Central memory CD8-positive, alpha-beta T cell (primary cell): ENCODE results near the gene RGS12.

Experiments used
- ATAC-seq: fragments of 150-1000 bp; cut with Tn5 transposase; replicated peaks from 2 replicates; pipeline ENCODE4 v1.10.0; 2022; ENCODE audit warnings: mild to moderate bottlenecking, moderate FRiP score, moderate number of reproducible peaks; ENCODE audit not compliant: poor library complexity, severe bottlenecking; ENCODE audit errors: extremely low read depth
- DNase-seq, 2 donors: peaks; one replicate each; pipeline ENCODE4 v3.0.0; 2021; ENCODE audit warnings: low spot score in 2 of 2
- H3K27ac Mint-ChIP-seq: one replicate; pipeline ENCODE4 v1.8.0; 2022; ENCODE audit warnings: low read depth, mild to moderate bottlenecking, moderate library complexity, mixed read lengths
- H3K27me3 Mint-ChIP-seq: one replicate; pipeline ENCODE4 v1.8.0; 2022; ENCODE audit warnings: mixed read lengths
- H3K36me3 Mint-ChIP-seq: one replicate; pipeline ENCODE4 v1.8.0; 2022; ENCODE audit warnings: mild to moderate bottlenecking, moderate library complexity, mixed read lengths; ENCODE audit not compliant: insufficient read depth
- H3K4me1 Mint-ChIP-seq: one replicate; pipeline ENCODE4 v1.8.0; 2022; ENCODE audit warnings: mixed read lengths
- H3K4me3 Mint-ChIP-seq: one replicate; pipeline ENCODE4 v1.8.0; 2022; ENCODE audit warnings: mild to moderate bottlenecking, moderate library complexity, mixed read lengths
- H3K9me3 Mint-ChIP-seq: one replicate; pipeline ENCODE4 v1.8.0; 2022; ENCODE audit warnings: mixed read lengths

RGS12 gene

GRCh38 chr4:3318561-3319021 lies 25.8 kb downstream of the RGS12 start:
- no peak for DNase-seq
- Mint-ChIP-seq H3K27ac (no peak overlapping the region), H3K4me3 (no peak overlapping the region), H3K36me3 (peaks cover 3% of the 10 kb centered on the region), H3K27me3 (no peaks in the 10 kb centered on the region), H3K4me1 (peaks cover 20% of the 10 kb centered on the region), H3K9me3 (no peaks in the 10 kb centered on the region)
- ATAC-seq = no peak

GRCh38 chr4:3320361-3321023 lies 27.7 kb downstream of the RGS12 start:
- ATAC-seq (no peak), DNase-seq (no peak)
- H3K27me3 Mint-ChIP-seq = no peaks in the 10 kb centered on the region
- no peak overlapping the region for H3K4me3 Mint-ChIP-seq
- no peaks in the 10 kb centered on the region for H3K9me3 Mint-ChIP-seq
- no peak overlapping the region for H3K27ac Mint-ChIP-seq
- H3K4me1 Mint-ChIP-seq = peaks cover 23% of the 10 kb centered on the region
- peaks cover 3% of the 10 kb centered on the region for H3K36me3 Mint-ChIP-seq

- Mint-ChIP-seq H3K27me3 (no peaks in the 10 kb centered on the region), H3K27ac (no peak overlapping the region), H3K9me3 (no peaks in the 10 kb centered on the region), H3K36me3 (peaks cover 3% of the 10 kb centered on the region), H3K4me3 (no peak overlapping the region), H3K4me1 (peaks cover 17% of the 10 kb centered on the region)
- ATAC-seq (no peak), DNase-seq (no peak)
Observed at GRCh38 chr4:3321295-3321889, 28.6 kb downstream of the RGS12 start.

- ATAC-seq = no peak
- Mint-ChIP-seq H3K27ac (no peak overlapping the region), H3K9me3 (no peaks in the 10 kb centered on the region), H3K4me1 (peaks cover 17% of the 10 kb centered on the region), H3K4me3 (no peak overlapping the region), H3K36me3 (peaks cover 3% of the 10 kb centered on the region), H3K27me3 (no peaks in the 10 kb centered on the region)
- DNase-seq = no peak
Observed at GRCh38 chr4:3322059-3322550, 29.3 kb downstream of the RGS12 start.

- Mint-ChIP-seq H3K9me3 (no peaks in the 10 kb centered on the region), H3K36me3 (peaks cover 3% of the 10 kb centered on the region), H3K4me3 (no peak overlapping the region), H3K4me1 (peaks cover 17% of the 10 kb centered on the region), H3K27me3 (no peaks in the 10 kb centered on the region), H3K27ac (no peak overlapping the region)
- ATAC-seq = no peak
- no peak for DNase-seq
Observed at GRCh38 chr4:3323071-3323481, 30.3 kb downstream of the RGS12 start.

GRCh38 chr4:3324093-3324815 lies 31.4 kb downstream of the RGS12 start:
- H3K4me1 Mint-ChIP-seq = peaks cover 17% of the 10 kb centered on the region
- H3K9me3 Mint-ChIP-seq = no peaks in the 10 kb centered on the region
- DNase-seq (no peak), ATAC-seq (no peak)
- no peaks in the 10 kb centered on the region for H3K27me3 Mint-ChIP-seq
- H3K4me3 Mint-ChIP-seq = no peak overlapping the region
- H3K27ac Mint-ChIP-seq = peak overlapping the region; percentile 18
- H3K36me3 Mint-ChIP-seq = peaks cover 2% of the 10 kb centered on the region

- no peak overlapping the region for H3K27ac Mint-ChIP-seq
- no peaks in the 10 kb centered on the region for H3K27me3 Mint-ChIP-seq
- no peak for ATAC-seq
- H3K4me3 Mint-ChIP-seq = no peak overlapping the region
- H3K4me1 Mint-ChIP-seq = no peaks in the 10 kb centered on the region
- DNase-seq = no peak
- no peaks in the 10 kb centered on the region for H3K9me3 Mint-ChIP-seq
- H3K36me3 Mint-ChIP-seq = peaks cover 2% of the 10 kb centered on the region
Observed at GRCh38 chr4:3328814-3329663, 36.2 kb downstream of the RGS12 start.

- peaks cover 2% of the 10 kb centered on the region for H3K36me3 Mint-ChIP-seq
- no peak overlapping the region for H3K4me3 Mint-ChIP-seq
- no peak overlapping the region for H3K27ac Mint-ChIP-seq
- H3K9me3 Mint-ChIP-seq = no peaks in the 10 kb centered on the region
- ATAC-seq = no peak
- H3K27me3 Mint-ChIP-seq = no peaks in the 10 kb centered on the region
- no peaks in the 10 kb centered on the region for H3K4me1 Mint-ChIP-seq
- no peak for DNase-seq
Observed at GRCh38 chr4:3329887-3330286, 37.1 kb downstream of the RGS12 start.

GRCh38 chr4:3330707-3331106 lies 37.9 kb downstream of the RGS12 start:
- no peaks in the 10 kb centered on the region for H3K9me3 Mint-ChIP-seq
- H3K27ac Mint-ChIP-seq = no peak overlapping the region
- H3K36me3 Mint-ChIP-seq = peaks cover 2% of the 10 kb centered on the region
- ATAC-seq = no peak
- peak in 1 of 2 donors; percentile 12 for DNase-seq
- H3K4me1 Mint-ChIP-seq = no peaks in the 10 kb centered on the region
- no peak overlapping the region for H3K4me3 Mint-ChIP-seq
- no peaks in the 10 kb centered on the region for H3K27me3 Mint-ChIP-seq

GRCh38 chr4:3331511-3332394 lies 38.9 kb downstream of the RGS12 start:
- no peak overlapping the region for H3K4me3 Mint-ChIP-seq
- no peaks in the 10 kb centered on the region for H3K27me3 Mint-ChIP-seq
- DNase-seq (no peak), ATAC-seq (no peak)
- no peaks in the 10 kb centered on the region for H3K9me3 Mint-ChIP-seq
- H3K4me1 Mint-ChIP-seq = no peaks in the 10 kb centered on the region
- H3K36me3 Mint-ChIP-seq = peaks cover 2% of the 10 kb centered on the region
- H3K27ac Mint-ChIP-seq = no peak overlapping the region

- ATAC-seq (no peak), DNase-seq (no peak)
- Mint-ChIP-seq H3K36me3 (peaks cover 2% of the 10 kb centered on the region), H3K27ac (no peak overlapping the region), H3K4me1 (no peaks in the 10 kb centered on the region), H3K27me3 (no peaks in the 10 kb centered on the region), H3K9me3 (no peaks in the 10 kb centered on the region), H3K4me3 (no peak overlapping the region)
Observed at GRCh38 chr4:3332498-3332897, 39.7 kb downstream of the RGS12 start.
